ENCODE measurements around the gene HSPA1B.
"Not testable (repeated sequence)": the region's sequence is repeated elsewhere in the genome, so short reads cannot be mapped to it uniquely, and the experiment has no call there.

The HSPA1B gene

GRCh38 chr6:31827286-31828079 lies at the start of gene HSPA1B:
Gene HSPA1B, plus strand, starts transcription at chr6:31827738. Its CDS starts 213 bp downstream, at chr6:31827951.
- DNase-seq (ENCODE audit: low read depth), result peak; percentile 100

DNA sequence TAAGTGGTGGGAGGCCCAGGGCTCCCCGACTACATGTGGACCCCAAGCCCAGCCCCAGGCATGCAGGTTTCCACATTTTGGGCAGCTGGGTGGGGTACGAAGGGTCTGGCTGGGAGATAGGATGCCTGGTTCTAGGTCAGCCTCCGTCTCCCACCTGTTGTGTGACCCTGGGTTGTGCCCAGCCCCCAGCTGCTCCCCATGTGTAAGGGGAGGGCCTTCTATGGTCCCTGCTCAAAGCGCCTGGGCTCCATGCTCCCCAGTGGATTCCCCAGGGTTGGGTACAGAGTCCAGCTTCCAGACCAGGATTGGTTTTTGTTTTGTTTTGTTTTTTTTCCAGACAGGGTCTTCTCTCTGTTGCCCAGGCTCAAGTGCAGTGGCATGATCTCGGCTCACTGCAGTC lies 49.3 kb upstream of the HSPA1B start:
- DNase-seq (ENCODE audit: low read depth), result no peak

GRCh38 chr6:31778999-31779885 lies 48.3 kb upstream of the HSPA1B start:
- no peak for DNase-seq (ENCODE audit: low read depth)

GRCh38 chr6:31779908-31780307 lies 47.6 kb upstream of the HSPA1B start:
- DNase-seq (ENCODE audit: low read depth), result no peak

DNA sequence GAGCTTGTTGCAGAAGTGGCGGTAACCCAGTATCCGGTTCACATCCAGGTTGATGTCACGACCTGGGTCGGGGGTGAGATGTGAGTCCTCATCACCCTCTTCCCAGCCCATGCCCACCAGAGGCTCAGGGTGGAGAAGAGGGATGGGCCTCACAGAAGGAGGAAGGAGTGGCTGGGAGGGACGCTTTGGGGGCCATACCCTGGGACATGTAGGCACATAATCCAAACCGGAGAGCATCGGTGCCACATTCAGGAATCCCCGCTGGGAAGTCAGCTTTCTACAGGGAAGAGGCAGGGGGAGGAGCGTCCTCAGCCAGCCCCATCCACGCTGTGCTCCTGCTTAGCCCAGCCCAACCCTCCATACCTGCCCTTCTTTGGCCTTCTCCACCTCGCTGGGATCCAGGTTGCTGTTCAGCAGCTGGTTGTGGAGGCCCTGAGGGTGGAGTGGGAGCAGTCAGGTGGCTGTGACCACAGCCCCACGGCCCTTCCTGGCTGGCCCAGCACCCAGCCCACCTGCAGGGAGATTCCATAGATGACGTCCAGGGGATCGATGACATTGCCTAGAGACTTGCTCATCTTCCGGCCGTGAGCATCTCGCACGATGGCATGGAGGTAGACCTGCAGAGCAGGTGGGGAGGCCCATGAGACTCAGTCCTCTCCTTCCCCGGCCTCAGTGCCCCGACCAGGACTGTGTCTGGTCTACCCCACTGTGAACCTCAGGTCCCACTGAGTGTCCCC lies 46.9 kb upstream of the HSPA1B start:
- DNase-seq (ENCODE audit: low read depth), result no peak

GRCh38 chr6:31781244-31782125 lies 46.1 kb upstream of the HSPA1B start:
- DNase-seq (ENCODE audit: low read depth), result no peak

DNA sequence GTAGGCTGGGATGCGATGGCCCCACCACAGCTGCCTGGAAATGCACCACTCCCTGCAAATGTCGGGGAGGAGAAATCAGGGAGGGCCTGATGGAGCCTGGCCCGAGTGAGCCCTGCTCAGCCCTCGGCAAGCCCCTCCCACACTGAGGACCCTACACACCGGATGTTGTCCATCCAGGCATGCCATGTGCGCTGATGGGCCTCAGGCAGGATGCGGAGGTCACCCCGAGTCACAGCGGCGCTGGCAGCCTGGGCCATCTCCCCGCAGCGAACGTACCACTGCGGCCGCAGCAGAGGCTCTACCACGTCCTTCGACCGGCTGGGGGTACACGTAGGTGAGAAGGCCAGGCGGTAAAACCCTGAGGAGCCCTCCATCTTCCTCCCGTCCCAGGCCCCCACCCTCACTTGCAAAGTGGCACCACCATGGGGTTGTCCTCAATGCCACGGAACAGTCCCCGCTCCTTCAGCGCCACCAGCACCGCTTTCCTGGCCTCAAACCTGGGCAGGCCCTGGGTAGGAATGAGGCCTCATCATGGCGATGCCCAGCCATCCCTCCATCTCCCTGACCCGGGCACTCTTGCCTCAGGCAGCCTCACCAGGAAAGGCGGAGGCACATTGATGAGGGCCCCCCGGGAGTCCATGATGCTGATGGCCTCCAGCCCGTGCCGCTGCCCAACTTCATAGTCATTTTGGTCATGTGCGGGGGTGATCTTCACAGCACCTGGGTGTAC lies 45.2 kb upstream of the HSPA1B start:
- no peak for DNase-seq (ENCODE audit: low read depth)

DNA sequence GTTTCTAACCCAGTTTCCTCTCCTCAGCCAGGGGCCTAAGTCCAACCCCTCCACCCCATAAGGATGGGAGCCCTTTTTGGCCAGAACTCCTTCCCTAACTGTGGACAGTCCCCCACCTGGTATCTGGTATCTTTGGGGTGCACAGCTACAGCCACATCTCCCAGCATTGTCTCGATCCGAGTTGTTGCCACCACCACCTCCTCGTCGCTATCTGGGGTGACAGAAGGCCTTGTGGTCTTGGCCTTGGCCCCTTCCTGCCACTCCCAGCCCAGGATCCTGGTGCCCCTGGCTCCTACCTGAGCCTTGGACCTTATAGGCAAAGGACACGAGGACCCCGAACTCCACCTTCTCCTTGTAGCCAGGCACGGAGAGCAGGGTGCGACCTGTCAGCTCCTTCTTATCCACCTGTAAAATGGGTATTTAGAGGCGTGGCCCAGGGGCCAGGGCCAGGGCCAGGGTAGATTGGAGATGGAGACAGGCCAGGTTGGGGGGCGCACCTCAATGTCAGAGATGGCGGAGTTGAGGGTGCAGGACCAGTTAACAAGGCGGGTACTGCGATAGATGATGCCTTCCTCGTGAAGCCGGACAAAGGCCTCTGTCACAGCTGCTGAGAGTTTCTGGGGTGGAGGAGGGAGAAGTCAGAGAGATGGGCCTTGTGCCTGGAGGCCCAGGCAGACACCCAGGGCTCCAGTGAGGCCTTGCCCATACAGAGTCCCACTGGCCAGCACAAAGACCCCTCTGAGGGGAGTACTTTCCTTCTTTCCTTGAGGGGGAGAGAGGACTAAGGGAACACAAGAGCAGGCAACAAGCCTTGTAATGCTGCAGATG lies 43.2 kb upstream of the HSPA1B start:
- DNase-seq (ENCODE audit: low read depth), result no peak

DNA sequence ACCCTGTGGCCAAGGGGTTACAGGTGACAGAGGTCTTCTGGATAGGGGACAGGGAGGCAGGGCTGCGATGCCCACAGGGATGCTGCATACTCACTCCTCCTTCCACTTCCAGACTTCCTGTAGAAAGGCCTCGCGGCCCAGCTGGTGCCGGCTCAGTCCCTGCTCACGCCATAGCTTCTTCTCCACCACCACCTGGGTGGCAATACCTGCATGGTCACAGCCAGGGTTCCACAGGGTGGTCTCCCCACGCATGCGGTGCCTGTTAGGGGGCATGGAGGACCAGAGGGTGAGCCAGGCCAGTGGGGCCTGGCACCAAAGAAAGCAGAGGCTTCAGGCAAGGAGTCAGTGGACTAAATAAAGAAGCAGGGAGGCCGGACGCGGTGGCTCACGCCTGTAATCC lies 42.1 kb upstream of the HSPA1B start:
- DNase-seq (ENCODE audit: low read depth), result no peak

DNA sequence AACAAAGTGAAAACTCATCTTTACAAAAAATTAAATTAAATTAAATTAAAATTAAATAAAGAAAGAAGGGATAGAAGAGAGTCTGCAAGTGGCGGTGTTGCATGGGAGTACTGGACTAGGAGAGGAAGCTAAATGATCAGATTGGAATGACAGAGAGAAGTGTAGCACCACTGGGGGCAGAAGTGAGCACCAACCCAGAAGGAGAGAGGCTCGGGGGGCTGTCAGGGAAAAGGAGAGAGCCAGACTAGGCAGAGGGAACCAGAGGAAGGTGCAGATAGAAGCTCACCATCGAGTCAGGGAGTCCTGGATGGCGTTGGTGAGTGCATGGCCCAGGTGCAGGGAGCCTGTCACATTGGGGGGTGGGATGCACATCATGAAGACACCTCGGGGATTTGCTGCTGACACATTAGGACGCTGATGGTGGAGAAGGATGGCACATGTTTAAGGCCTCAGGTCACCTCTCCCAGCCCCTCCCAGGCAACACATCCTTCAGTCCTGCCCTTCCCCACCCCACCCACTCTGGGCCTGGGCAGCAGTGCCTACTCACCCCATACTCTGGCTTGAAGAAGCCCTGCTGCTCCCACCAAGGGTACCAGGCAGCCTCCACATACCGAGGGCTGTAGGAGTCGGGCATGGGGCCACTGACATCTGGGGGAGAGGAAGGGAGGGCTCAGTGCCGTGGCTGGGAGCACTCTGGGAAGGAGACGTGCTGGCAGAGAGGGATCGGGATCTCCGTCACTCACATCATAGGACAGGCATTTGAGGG lies 36.0 kb upstream of the HSPA1B start:
- peak; percentile 27 for DNase-seq (ENCODE audit: low read depth)

GRCh38 chr6:31792090-31792374 lies 35.5 kb upstream of the HSPA1B start:
- DNase-seq (ENCODE audit: low read depth), result no peak

DNA sequence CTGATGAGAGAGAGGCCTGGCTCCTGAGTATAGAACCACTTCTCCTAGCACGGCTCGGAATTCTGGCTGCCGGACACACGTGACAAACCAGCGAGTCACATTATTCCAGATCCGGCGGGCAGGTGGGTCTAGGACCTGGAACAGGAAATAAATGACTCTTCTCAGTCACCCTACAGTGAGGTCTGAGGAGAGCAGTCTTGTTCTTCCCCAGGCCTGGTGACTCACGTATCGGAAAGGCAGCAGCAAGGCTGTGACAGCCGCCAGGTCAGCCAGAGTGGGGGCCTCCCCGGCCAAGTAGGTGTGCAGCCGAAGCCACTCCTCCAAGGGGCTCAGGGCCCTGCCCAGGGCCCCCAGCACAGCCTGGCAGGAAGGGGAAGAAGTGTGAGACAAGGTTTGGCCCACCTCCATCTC lies 34.8 kb upstream of the HSPA1B start:
- no peak for DNase-seq (ENCODE audit: low read depth)

GRCh38 chr6:31793927-31794245 lies 33.7 kb upstream of the HSPA1B start:
- not testable (repeated sequence) for DNase-seq (ENCODE audit: low read depth)

GRCh38 chr6:31794294-31794865 lies 33.2 kb upstream of the HSPA1B start:
- peak; percentile 22 for DNase-seq (ENCODE audit: low read depth)

GRCh38 chr6:31794866-31795615 lies 32.5 kb upstream of the HSPA1B start:
- no peak for DNase-seq (ENCODE audit: low read depth)

DNA sequence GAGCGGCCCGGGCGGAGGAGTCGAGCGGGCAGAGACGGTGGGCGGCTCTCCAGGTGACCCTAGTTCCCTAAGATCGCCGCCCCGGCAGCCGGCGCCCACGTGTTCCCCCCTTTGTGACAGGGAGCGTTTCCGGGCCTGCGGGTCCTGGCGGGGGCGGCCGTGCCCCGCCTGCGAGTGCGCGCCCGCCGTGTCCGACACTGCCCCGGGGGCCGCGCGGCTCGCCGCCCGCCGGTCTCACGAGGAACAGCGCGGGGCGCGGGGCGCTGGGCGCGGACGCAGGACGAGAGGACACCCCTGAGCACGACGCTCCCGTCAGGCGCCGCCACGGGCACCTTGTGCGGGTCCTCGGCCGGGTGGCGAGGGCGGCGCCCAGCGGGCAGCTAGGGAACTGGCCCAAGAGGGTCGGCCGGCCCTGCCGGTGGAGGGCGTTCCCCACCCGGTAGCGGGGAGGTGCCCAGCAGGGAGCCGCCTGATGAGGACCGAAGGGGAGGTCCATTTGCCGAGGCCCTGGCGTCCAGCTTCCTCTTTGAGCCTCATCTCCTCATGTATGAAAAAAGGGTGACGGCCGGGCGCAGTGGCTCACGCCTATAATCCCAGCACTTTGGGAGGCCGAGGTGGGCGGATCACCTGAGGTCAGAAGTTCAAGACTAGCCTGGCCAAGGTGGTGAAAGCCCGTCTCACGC lies 31.8 kb upstream of the HSPA1B start, which contains the start of gene VARS1:
VARS1 (minus strand) TSS at position 137 of the 683 bp plus-strand sequence. CDS start 535 bp downstream, outside the sequence.
- DNase-seq (ENCODE audit: low read depth), result peak; percentile 85

GRCh38 chr6:31796993-31797385 lies 30.5 kb upstream of the HSPA1B start:
- no peak for DNase-seq (ENCODE audit: low read depth)

- DNase-seq (ENCODE audit: low read depth), result no peak
Measured at GRCh38 chr6:31797588-31797987, 29.9 kb upstream of the HSPA1B start.

Data from fibroblast of the conjunctiva (primary cell).